ENCODE data around the gene NUP205.

- TF ChIP-seq, protein P1, sequence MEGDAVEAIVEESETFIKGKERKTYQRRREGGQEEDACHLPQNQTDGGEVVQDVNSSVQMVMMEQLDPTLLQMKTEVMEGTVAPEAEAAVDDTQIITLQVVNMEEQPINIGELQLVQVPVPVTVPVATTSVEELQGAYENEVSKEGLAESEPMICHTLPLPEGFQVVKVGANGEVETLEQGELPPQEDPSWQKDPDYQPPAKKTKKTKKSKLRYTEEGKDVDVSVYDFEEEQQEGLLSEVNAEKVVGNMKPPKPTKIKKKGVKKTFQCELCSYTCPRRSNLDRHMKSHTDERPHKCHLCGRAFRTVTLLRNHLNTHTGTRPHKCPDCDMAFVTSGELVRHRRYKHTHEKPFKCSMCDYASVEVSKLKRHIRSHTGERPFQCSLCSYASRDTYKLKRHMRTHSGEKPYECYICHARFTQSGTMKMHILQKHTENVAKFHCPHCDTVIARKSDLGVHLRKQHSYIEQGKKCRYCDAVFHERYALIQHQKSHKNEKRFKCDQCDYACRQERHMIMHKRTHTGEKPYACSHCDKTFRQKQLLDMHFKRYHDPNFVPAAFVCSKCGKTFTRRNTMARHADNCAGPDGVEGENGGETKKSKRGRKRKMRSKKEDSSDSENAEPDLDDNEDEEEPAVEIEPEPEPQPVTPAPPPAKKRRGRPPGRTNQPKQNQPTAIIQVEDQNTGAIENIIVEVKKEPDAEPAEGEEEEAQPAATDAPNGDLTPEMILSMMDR (tag by site-specific recombination; IDR thresholded peaks at IDR 0.05): no peak
- TF ChIP-seq ZNF248 (tag by site-specific recombination; IDR thresholded peaks at IDR 0.05) (no peak), ZNF133 (tag by site-specific recombination; IDR thresholded peaks at IDR 0.05) (no peak), GLI2 (tag by site-specific recombination; IDR thresholded peaks at IDR 0.05; ENCODE audit: borderline replicate concordance, low read depth) (no peak), PRDM10 (tag by site-specific recombination; IDR thresholded peaks at IDR 0.05) (no peak), TCF7L2 (IDR thresholded peaks at IDR 0.05; ENCODE audit: borderline replicate concordance, low read depth, low read length) (no peak), ZNF529 (tag by site-specific recombination; IDR thresholded peaks at IDR 0.05; ENCODE audit: insufficient replicate concordance) (no peak)
- TF ChIP-seq, protein P2, sequence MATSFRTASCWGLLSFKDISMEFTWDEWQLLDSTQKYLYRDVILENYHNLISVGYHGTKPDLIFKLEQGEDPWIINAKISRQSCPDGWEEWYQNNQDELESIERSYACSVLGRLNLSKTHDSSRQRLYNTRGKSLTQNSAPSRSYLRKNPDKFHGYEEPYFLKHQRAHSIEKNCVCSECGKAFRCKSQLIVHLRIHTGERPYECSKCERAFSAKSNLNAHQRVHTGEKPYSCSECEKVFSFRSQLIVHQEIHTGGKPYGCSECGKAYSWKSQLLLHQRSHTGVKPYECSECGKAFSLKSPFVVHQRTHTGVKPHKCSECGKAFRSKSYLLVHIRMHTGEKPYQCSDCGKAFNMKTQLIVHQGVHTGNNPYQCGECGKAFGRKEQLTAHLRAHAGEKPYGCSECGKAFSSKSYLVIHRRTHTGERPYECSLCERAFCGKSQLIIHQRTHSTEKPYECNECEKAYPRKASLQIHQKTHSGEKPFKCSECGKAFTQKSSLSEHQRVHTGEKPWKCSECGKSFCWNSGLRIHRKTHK (tag by site-specific recombination; IDR thresholded peaks at IDR 0.05): no peak
- TF ChIP-seq, protein P3, sequence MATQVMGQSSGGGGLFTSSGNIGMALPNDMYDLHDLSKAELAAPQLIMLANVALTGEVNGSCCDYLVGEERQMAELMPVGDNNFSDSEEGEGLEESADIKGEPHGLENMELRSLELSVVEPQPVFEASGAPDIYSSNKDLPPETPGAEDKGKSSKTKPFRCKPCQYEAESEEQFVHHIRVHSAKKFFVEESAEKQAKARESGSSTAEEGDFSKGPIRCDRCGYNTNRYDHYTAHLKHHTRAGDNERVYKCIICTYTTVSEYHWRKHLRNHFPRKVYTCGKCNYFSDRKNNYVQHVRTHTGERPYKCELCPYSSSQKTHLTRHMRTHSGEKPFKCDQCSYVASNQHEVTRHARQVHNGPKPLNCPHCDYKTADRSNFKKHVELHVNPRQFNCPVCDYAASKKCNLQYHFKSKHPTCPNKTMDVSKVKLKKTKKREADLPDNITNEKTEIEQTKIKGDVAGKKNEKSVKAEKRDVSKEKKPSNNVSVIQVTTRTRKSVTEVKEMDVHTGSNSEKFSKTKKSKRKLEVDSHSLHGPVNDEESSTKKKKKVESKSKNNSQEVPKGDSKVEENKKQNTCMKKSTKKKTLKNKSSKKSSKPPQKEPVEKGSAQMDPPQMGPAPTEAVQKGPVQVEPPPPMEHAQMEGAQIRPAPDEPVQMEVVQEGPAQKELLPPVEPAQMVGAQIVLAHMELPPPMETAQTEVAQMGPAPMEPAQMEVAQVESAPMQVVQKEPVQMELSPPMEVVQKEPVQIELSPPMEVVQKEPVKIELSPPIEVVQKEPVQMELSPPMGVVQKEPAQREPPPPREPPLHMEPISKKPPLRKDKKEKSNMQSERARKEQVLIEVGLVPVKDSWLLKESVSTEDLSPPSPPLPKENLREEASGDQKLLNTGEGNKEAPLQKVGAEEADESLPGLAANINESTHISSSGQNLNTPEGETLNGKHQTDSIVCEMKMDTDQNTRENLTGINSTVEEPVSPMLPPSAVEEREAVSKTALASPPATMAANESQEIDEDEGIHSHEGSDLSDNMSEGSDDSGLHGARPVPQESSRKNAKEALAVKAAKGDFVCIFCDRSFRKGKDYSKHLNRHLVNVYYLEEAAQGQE (tag by site-specific recombination; IDR thresholded peaks at IDR 0.05): no peak
- TF ChIP-seq, protein P4, sequence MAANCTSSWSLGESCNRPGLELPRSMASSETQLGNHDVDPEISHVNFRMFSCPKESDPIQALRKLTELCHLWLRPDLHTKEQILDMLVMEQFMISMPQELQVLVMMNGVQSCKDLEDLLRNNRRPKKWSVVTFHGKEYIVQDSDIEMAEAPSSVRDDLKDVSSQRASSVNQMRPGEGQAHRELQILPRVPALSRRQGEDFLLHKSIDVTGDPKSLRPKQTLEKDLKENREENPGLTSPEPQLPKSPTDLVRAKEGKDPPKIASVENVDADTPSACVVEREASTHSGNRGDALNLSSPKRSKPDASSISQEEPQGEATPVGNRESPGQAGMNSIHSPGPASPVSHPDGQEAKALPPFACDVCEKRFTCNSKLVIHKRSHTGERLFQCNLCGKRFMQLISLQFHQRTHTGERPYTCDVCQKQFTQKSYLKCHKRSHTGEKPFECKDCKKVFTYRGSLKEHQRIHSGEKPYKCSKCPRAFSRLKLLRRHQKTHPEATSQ (tag by site-specific recombination; IDR thresholded peaks at IDR 0.05): no peak
Observed at GRCh38 chr7:135541029-135541428, 16.7 kb upstream of the NUP205 start.

Data from HEK293 (cell line).